ENCODE data around the gene GDE1. TPM values are rescaled to one million over a fixed set of nuclear protein-coding genes. Genes with fewer than 3 reads are reported as not detected.

GDE1 gene
- polyA plus RNA-seq, 10 donors, result 50.1 to 64.1 (median 54.2) TPM

- no peak for DNase-seq
These were observed 31.3 kb downstream of the GDE1 start for GRCh38 chr16:19490619-19491018.

GRCh38 chr16:19488213-19488640 lies 33.7 kb downstream of the GDE1 start:
- DNase-seq, result no peak

GRCh38 chr16:19486750-19487325 lies 35.1 kb downstream of the GDE1 start:
- DNase-seq, result no peak

DNA sequence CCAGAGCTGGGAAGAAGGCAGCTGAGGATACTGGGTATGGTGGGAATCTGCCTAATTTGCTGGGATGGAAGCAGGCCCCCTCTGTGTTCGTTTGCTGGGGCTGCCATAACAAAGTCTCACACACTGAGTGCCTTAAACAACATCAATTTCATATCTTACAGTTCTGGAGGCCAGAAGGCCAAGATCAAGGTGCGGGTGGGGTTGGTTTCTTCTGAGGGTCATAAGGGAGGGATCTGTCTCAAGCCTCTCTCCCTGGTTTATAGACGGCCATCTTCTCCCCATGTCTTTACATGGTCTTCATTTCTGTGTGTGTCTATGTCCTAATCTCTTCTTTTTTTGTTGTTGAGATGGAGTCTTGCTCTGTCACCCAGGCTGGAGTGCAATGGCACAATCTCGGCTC lies 35.8 kb downstream of the GDE1 start:
- DNase-seq, result no peak

DNA sequence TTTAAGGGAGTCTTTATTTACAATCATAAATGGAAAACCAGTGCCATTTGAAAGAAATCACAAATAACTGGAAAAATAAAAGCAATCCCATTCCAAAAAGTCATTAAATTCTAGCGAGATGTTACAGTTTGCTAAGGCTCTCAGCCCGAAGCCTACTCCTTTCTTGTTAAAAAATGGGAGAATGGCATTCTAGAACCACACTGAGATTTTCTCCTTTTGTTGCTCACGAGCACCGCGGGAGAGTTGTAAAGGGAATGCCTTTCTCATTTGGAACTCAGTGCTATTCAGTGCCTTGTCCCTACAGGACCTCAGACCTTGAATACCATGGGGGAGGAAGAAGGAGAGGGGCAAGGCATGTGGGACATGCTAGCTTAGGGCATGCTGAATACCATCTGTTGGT lies 36.3 kb downstream of the GDE1 start:
- DNase-seq, result no peak

DNA sequence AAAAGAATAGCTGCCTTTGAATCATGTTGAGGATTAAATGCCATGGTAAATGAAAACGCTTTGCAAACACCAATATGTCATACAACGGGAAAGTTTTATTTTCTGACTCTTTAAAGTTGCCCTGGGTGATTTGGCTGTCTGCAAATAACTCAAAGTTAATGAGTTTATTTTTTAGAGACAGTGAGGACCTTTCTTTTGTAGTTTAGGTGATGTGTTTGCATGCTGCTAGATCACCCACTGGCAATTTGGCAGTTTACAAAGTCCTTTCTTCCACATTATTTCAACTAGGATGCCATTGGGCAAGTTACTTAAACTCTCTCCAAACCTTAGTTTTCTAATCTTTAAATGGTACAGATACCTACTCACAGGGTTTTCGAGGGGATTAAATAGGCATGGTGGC lies 37.8 kb downstream of the GDE1 start:
- no peak for DNase-seq

DNA sequence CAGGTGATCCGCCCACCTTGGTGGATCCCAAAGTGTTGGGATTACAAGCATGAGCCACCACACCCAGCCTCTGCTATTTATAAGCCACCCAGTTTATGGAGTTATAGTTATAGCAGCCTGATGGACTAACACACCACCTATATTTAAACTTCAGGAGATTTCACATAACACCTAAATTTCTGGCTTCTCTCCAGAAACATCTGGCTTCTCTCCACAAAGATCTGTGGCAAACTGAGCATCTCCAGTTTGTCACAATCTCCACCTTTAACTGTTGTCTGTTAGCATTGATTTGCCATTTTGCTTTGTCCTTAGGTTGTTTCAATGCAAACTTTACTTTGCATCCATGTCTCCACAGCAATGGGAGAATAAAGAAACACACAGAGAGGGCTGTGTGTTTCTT lies 39.6 kb downstream of the GDE1 start:
- no peak for DNase-seq

GRCh38 chr16:19481769-19482168 lies 40.1 kb downstream of the GDE1 start:
- no peak for DNase-seq

DNA sequence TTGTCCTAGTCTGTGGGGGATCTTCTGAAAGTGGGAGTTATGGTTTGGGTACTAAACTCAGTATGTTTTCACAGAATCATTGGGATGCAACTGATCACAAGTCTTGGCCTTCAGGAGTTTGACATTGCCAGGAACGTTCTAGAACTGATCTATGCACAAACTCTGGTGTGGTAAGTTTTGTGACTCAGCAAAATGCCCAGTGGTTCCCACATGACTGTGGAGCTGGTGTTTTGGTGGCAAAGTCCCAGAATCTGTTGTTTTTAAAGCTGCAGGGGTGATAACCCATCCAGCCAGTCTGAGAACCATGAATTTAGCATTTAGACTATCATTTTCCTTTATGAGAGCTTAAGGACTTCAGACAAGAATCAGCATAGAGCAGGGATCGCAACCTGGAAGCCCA lies 40.6 kb downstream of the GDE1 start:
- DNase-seq, result no peak

GRCh38 chr16:19479302-19479721 lies 42.6 kb downstream of the GDE1 start:
- DNase-seq, result no peak

GRCh38 chr16:19478505-19478904 lies 43.4 kb downstream of the GDE1 start:
- no peak for DNase-seq

DNA sequence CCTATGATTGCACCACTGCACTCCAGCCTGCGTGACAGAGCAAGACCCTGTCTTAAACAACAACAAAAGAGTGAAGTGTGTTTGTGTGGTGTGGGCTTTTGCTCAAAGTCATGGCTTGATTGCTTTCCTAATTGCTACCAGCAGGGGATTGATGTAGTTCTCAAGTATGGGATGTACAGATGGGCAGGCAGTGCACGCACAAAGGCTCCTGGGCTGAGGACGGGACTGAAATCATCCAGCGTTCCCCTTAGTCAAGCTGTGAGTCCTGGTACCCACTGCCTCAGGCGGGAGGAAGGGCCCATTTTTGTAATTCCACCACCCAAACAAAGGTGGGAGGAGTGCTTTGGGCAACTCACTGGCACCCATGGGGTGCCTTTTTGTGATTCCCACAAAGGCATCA lies 47.3 kb downstream of the GDE1 start:
- no peak for DNase-seq

GRCh38 chr16:19472482-19472881 lies 49.4 kb downstream of the GDE1 start:
- DNase-seq, result no peak

DNA sequence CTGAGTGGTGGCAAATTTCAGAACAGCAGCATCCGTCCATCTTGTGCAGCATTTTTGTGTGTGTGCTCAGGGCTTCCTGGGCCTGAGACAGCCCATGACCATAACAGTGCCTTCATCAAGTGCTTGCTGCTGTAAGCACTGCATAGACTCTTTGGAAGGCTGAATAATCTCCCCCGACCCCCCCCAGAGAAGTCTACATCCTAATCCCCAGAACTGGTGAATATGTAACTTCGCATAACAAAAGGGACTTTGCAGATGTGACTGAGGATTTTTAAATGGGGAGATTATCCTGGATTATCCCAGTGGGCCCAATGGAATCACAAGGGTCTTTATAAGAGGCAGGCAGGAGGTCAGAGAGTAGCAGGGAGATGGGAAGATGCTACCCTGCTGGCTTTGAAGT lies 53.6 kb downstream of the GDE1 start:
- DNase-seq, result no peak

GRCh38 chr16:19463468-19464315 lies 58.2 kb downstream of the GDE1 start:
- DNase-seq, result no peak

- DNase-seq, result no peak
These were observed 61.5 kb downstream of the GDE1 start for GRCh38 chr16:19460397-19460796.

- DNase-seq, result no peak
These were observed 63.0 kb downstream of the GDE1 start for GRCh38 chr16:19458722-19459379.

Other genes starting within 250 kb of the GDE1 start
- gene CLEC19A, start 236.4 kb downstream of the GDE1 start, polyA plus RNA-seq (ENCODE audit: insufficient read length in 10 of 10), result under 1 TPM in 6 of 10 donors, not detected in 4; 0.05 to 0.21 (median 0.13) TPM
- under 1 TPM; 0.07 to 0.35 (median 0.11) TPM for gene TMC5, start 104.2 kb downstream of the GDE1 start, polyA plus RNA-seq (ENCODE audit: insufficient read length in 10 of 10)
- gene CCP110, start 1.8 kb upstream of the GDE1 start, polyA plus RNA-seq (ENCODE audit: insufficient read length in 10 of 10), result 10 to 100 TPM; 11.6 to 25.5 (median 19.3) TPM
- gene VPS35L, start 33.6 kb upstream of the GDE1 start, polyA plus RNA-seq (ENCODE audit: insufficient read length in 10 of 10), result 10 to 100 TPM; 29.5 to 36.8 (median 34.1) TPM
- gene KNOP1, start 196.1 kb upstream of the GDE1 start, polyA plus RNA-seq (ENCODE audit: insufficient read length in 10 of 10), result 10 to 100 TPM; 16.5 to 26.6 (median 22.6) TPM
- 10 to 100 TPM; 11.2 to 20.1 (median 14.1) TPM for gene IQCK, start 196.2 kb upstream of the GDE1 start, polyA plus RNA-seq (ENCODE audit: insufficient read length in 10 of 10)